ENCODE results near the gene EIF2AK3.

Gene EIF2AK3

DNA sequence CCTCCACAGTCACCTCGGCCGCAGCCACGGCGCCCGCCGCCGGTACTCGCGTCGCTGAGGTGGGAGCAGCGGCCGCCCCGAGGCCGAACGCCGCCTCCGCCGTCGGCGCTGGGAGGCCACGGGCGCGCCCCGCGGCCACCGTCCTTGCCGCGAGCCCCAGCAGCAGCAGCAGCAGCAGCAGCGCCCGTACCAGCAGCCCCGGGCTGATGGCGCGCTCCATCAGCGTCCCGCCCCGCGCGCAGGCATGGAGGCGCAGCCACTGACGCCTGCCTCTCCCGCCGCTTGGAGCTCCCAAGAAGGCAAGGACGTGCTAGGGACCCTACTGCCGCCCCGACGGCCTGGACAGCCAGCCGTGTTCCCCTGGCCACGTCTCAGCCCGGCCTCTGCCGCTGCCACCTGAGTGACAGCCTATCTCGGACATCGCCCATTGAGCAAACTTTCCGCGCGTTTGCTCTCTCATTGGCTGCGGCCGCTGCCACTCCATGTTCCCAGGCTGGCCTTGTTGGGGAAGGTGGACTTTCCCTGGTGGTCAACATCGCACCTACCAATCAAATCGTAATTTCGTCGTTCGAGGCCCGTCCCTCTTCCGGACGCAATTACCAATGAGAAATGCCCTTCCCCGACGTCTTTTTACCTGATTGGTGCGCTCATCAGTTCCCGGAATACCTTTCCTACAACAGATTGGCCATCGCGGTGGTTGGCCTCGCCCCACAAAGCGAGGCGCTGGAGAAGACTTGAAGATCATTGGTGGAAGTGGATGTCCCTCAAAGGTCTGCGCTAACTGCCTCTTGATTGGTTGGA, at the start of gene EIF2AK3:
EIF2AK3 (minus strand) TSS at position 410 of the 801 bp plus-strand sequence; CDS start at position 220, 190 bp downstream.
- Histone ChIP-seq H3K9me3 (no peaks in the 10 kb centered on the region), H3K27me3 (no peaks in the 10 kb centered on the region), H3K36me3 (no peaks in the 10 kb centered on the region), H3K4me1 (ENCODE audit: control insufficient read depth in 1 of 2, insufficient read depth in 1 of 2, low read depth in 1 of 2, low read length in 1 of 2) (peaks cover 19 to 24% of the 10 kb centered on the region in 2 experiments), H3K27ac (peak within 1 kb of the TSS; percentile 92), H3K4me3 (ENCODE audit: low read depth in 1 of 2, low read length in 1 of 2) (peak within 1 kb of the TSS; percentile 84 to 86)
- TF ChIP-seq, protein P1, sequence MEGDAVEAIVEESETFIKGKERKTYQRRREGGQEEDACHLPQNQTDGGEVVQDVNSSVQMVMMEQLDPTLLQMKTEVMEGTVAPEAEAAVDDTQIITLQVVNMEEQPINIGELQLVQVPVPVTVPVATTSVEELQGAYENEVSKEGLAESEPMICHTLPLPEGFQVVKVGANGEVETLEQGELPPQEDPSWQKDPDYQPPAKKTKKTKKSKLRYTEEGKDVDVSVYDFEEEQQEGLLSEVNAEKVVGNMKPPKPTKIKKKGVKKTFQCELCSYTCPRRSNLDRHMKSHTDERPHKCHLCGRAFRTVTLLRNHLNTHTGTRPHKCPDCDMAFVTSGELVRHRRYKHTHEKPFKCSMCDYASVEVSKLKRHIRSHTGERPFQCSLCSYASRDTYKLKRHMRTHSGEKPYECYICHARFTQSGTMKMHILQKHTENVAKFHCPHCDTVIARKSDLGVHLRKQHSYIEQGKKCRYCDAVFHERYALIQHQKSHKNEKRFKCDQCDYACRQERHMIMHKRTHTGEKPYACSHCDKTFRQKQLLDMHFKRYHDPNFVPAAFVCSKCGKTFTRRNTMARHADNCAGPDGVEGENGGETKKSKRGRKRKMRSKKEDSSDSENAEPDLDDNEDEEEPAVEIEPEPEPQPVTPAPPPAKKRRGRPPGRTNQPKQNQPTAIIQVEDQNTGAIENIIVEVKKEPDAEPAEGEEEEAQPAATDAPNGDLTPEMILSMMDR (IDR thresholded peaks at IDR 0.05) = peak; percentile 62

DNA sequence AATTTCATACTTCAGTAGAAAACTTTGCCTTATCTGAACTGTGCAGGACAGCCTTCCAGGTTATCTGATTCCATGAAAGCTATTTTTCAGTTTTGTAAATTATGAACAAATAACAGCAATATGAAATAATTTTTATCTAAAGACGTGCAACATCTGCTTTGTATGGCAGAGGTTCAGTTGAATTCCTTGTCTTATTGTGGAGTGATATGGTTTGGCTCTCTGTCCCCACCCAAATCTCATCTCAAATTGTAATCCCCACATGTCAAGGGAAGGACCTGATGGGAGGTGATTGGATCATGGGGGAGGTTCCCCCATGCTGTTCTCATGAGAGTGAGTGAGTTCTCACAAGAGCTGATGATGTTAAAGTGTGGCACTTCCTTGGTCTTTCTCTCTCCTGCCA, 46.1 kb upstream of the EIF2AK3 start:
- Histone ChIP-seq H3K36me3 (no peaks in the 10 kb centered on the region), H3K9me3 (no peaks in the 10 kb centered on the region), H3K4me3 (ENCODE audit: low read depth in 1 of 2, low read length in 1 of 2) (no peak overlapping the region), H3K27me3 (no peaks in the 10 kb centered on the region), H3K4me1 (ENCODE audit: control insufficient read depth in 1 of 2, insufficient read depth in 1 of 2, low read depth in 1 of 2, low read length in 1 of 2) (no peaks in the 10 kb centered on the region), H3K27ac (no peak overlapping the region)
- TF ChIP-seq, protein P1 (IDR thresholded peaks at IDR 0.05) = no peak

DNA sequence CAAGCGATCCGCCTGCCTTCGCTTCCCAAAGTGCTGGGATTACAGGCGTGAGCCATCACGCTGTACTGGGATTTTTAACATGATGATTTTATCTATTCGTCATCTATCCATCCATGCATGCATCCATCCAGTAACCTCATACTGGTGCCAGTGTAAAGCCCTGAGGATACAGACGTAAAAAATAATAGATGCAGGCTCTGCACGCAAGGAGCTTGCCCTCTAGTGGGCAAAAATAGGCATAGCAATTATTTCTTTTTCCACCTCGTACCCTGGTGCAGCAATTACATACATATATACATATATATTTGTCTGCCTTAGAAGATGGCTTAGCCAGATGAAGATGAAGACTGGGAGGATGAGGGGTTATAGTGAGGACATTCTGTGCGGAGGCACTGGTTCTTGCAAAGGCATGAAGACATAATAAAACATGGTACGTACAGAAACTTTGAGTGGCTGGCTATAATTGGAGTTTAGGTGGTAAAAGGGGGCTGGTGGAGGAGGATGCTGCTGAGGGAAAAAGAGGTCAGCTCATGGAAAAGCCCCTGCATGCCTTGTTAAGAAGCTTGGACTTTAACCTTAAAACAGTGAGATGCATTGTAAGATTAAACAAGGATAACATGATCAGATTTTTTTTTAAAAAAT, 44.6 kb upstream of the EIF2AK3 start:
- Histone ChIP-seq H3K4me3 (ENCODE audit: low read depth in 1 of 2, low read length in 1 of 2) (no peak overlapping the region), H3K4me1 (ENCODE audit: control insufficient read depth in 1 of 2, insufficient read depth in 1 of 2, low read depth in 1 of 2, low read length in 1 of 2) (no peaks in the 10 kb centered on the region), H3K36me3 (no peaks in the 10 kb centered on the region), H3K27ac (no peak overlapping the region), H3K9me3 (no peaks in the 10 kb centered on the region), H3K27me3 (no peaks in the 10 kb centered on the region)
- TF ChIP-seq, protein P1 (IDR thresholded peaks at IDR 0.05) = peak; percentile 75

DNA sequence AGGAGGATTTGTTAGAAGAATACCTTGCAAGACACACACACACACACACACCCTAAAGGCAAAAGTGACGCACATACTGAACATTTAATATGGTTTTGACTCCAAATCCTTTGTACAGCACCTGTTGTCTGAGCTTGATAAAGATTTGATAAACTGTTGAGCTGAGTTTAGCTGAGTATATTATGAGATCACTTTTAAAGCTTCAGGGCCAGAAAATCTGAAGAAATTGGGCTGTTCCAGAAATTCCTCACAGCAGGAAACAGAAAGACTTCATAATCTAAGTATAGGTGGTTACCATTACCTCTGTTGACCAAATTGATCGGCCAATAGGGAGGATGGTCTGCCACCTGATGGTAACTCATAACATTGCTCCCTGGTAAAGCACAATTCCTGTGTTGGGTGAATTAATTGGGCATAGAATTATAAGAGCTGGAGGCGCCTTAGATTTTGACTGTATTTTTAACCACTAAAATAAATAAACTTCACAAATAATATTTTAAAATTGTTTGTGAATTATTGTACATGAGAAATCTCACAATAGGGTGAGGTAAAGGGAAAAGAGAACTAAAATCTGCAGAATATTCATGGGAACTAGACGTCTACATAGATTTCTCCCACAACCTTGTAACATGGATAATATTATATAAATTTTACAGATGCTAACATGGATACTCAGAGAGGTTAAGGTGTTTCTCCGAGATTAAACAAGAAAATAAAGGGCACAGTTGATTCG, 42.4 kb upstream of the EIF2AK3 start:
- Histone ChIP-seq H3K36me3 (no peaks in the 10 kb centered on the region), H3K4me1 (ENCODE audit: control insufficient read depth in 1 of 2, insufficient read depth in 1 of 2, low read depth in 1 of 2, low read length in 1 of 2) (no peaks in the 10 kb centered on the region), H3K27me3 (no peaks in the 10 kb centered on the region), H3K27ac (no peak overlapping the region), H3K4me3 (ENCODE audit: low read depth in 1 of 2, low read length in 1 of 2) (no peak overlapping the region), H3K9me3 (no peaks in the 10 kb centered on the region)
- TF ChIP-seq, protein P1 (IDR thresholded peaks at IDR 0.05) = no peak

- H3K27me3 ChIP-seq = no peaks in the 10 kb centered on the region
- no peak overlapping the region for H3K27ac ChIP-seq
- H3K4me3 ChIP-seq (ENCODE audit: low read depth in 1 of 2, low read length in 1 of 2) = no peak overlapping the region
- H3K9me3 ChIP-seq = no peaks in the 10 kb centered on the region
- no peaks in the 10 kb centered on the region for H3K36me3 ChIP-seq
- H3K4me1 ChIP-seq (ENCODE audit: control insufficient read depth in 1 of 2, insufficient read depth in 1 of 2, low read depth in 1 of 2, low read length in 1 of 2) = no peaks in the 10 kb centered on the region
- TF ChIP-seq, protein P1 (IDR thresholded peaks at IDR 0.05) = no peak
Observed at GRCh38 chr2:88668862-88669261, 41.6 kb upstream of the EIF2AK3 start.
